HCT116 (cell line): ENCODE data around the gene MYLIP. TPM values are rescaled to one million over a fixed set of nuclear protein-coding genes. Genes with fewer than 3 reads are reported as not detected.

Experiments
- ATAC-seq: fragments of 200-7000 bp; cut with Tn5 transposase; 2 replicates; pipeline ENCODE4 v1.9.1; 2020; ENCODE audit warnings: mild to moderate bottlenecking, moderate library complexity
- BruUV-seq: library from RNA; stranded (reverse); fragments of 400-500 nt; replicated peaks from 2 replicates; lab custom pipeline; 2021; lab: Mats Ljungman, UMichigan
- CTCF ChIA-PET: fragments of 300-600 bp; sonication (Branson Sonifier 250); formaldehyde crosslinking; loops from one replicate; lab custom pipeline; 2021; ENCODE audit warnings: antibody characterized with exemption; lab: Charles Lee
- POLR2A ChIA-PET: fragments of 300-600, 350-600 bp; sonication (Branson Sonifier 250); formaldehyde crosslinking; loops from one replicate; lab custom pipeline; 2021; ENCODE audit warnings: antibody characterized with exemption; lab: Charles Lee
- RAD21 ChIA-PET, 2 experiments: fragments of 300-600 bp; sonication (Branson Sonifier 250); formaldehyde crosslinking; loops; one replicate each; lab custom pipeline; 2023; ENCODE audit warnings: low total read pairs in 2 of 2; ENCODE audit not compliant: uncharacterized antibody in 2 of 2, unreplicated experiment in 2 of 2, low non-redundant PET in 1 of 2; lab: Charles Lee
- DNase-seq: peaks from one replicate; pipeline ENCODE4 v3.0.0-alpha.2; 2010; ENCODE audit warnings: low read depth, low spot score
- H2AFZ ChIP-seq: fragments of 200-600 bp; shearing (Covaris generic), sonication (generic); 2 replicates; pipeline ENCODE4 v1.6.1; 2017; ENCODE audit warnings: low read depth, mixed run types, mixed read lengths, antibody characterized with exemption, low read length; ENCODE audit not compliant: poor library complexity, severe bottlenecking
- H3K27ac ChIP-seq: 2 replicates; pipeline ENCODE4 v1.5.1; 2012; ENCODE audit warnings: low read depth, low read length
- H3K27me3 ChIP-seq: fragments of 200-600 bp; sonication (generic); 2 replicates; pipeline ENCODE4 v1.6.1; 2016; ENCODE audit warnings: mixed run types, low read length, mixed read lengths; ENCODE audit not compliant: insufficient read depth
- H3K36me3 ChIP-seq, 2 experiments: fragments of 200-500 bp in 1 of 2; fragments of 200-600 bp in 1 of 2; sonication (Bioruptor generic) in 1 of 2; sonication (generic) in 1 of 2; 2 replicates each; pipeline versions ENCODE4 v1.5.1 to v1.6.1; 2014 to 2016; ENCODE audit warnings: low read length in 2 of 2, inconsistent platforms in 1 of 2, mixed read lengths in 1 of 2, mixed run types in 1 of 2; ENCODE audit not compliant: insufficient read depth in 2 of 2, control insufficient read depth in 1 of 2
- H3K4me1 ChIP-seq, 2 experiments: fragments of 200-600 bp in 1 of 2; sonication (generic) in 1 of 2; 2 replicates each; pipeline versions ENCODE4 v1.5.1 to v1.6.1; 2012 to 2017; ENCODE audit warnings: low read length in 2 of 2, inconsistent platforms in 1 of 2, mild to moderate bottlenecking in 1 of 2, mixed read lengths in 1 of 2, mixed run types in 1 of 2, moderate library complexity in 1 of 2; ENCODE audit not compliant: insufficient read depth in 2 of 2, control insufficient read depth in 1 of 2
- H3K4me2 ChIP-seq: fragments of 200-600 bp; sonication (generic); 2 replicates; pipeline ENCODE4 v1.6.1; 2017; ENCODE audit warnings: mixed run types, low read length, mixed read lengths
- H3K4me3 ChIP-seq, 2 experiments: fragments of 200-600 bp in 1 of 2; sonication (generic) in 1 of 2; replicated peaks in 1 of 2; 2 replicates each; pipeline ENCODE4 v1.5.1; 2011 to 2016; ENCODE audit warnings: low read length in 2 of 2, control low read depth in 1 of 2, low read depth in 1 of 2, mild to moderate bottlenecking in 1 of 2, mixed read lengths in 1 of 2, mixed run types in 1 of 2
- H3K79me2 ChIP-seq: fragments of 200-600 bp; sonication (generic); 2 replicates; pipeline ENCODE4 v1.6.1; 2017; ENCODE audit warnings: mild to moderate bottlenecking, mixed run types, low read length, moderate library complexity, mixed read lengths; ENCODE audit not compliant: insufficient read depth
- H3K9ac ChIP-seq: fragments of 200-600 bp; sonication (generic); 2 replicates; pipeline ENCODE4 v1.6.1; 2016; ENCODE audit warnings: low read length, mixed read lengths
- H3K9me2 ChIP-seq: fragments of 200-600 bp; sonication (generic), shearing (Covaris generic); 2 replicates; pipeline ENCODE4 v1.6.1; 2017; ENCODE audit warnings: mixed run types, mild to moderate bottlenecking, moderate library complexity; ENCODE audit not compliant: insufficient read depth
- H3K9me3 ChIP-seq, 2 experiments: fragments of 200-500 bp in 1 of 2; fragments of 200-600 bp in 1 of 2; sonication (Bioruptor generic) in 1 of 2; sonication (generic) in 1 of 2; 2 replicates each; pipeline ENCODE4 v1.6.1; 2014 to 2017; ENCODE audit warnings: low read length in 2 of 2, mixed read lengths in 2 of 2, inconsistent platforms in 1 of 2, low read depth in 1 of 2, mild to moderate bottlenecking in 1 of 2, mixed run types in 1 of 2, moderate library complexity in 1 of 2; ENCODE audit not compliant: control insufficient read depth in 1 of 2, insufficient read depth in 1 of 2
- H4K20me1 ChIP-seq: fragments of 200-600 bp; sonication (generic), shearing (Covaris generic); 2 replicates; pipeline ENCODE4 v1.6.1; 2017; ENCODE audit warnings: mixed run types, mild to moderate bottlenecking, moderate library complexity; ENCODE audit not compliant: insufficient read depth
- EGR1 ChIP-seq: IDR thresholded peaks from 2 replicates; pipeline ENCODE4 v1.6.1; 2012; ENCODE audit warnings: low read depth
- JUND ChIP-seq: IDR thresholded peaks from 2 replicates; pipeline ENCODE4 v1.6.1; 2012
- POLR2A ChIP-seq: IDR thresholded peaks from 2 replicates; pipeline ENCODE4 v1.7.0; 2011; ENCODE audit warnings: borderline replicate concordance; ENCODE audit not compliant: insufficient read depth, insufficient read length; ENCODE audit errors: extremely low read depth
- POLR2AphosphoS5 ChIP-seq: IDR thresholded peaks from 2 replicates; pipeline ENCODE4 v1.6.1; 2011; ENCODE audit warnings: mild to moderate bottlenecking, low read depth, low read length, moderate library complexity
- SIN3A ChIP-seq: IDR thresholded peaks from 2 replicates; pipeline ENCODE4 v1.6.1; 2012; ENCODE audit warnings: low read depth
- ZBTB33 ChIP-seq: IDR thresholded peaks from 2 replicates; pipeline ENCODE4 v1.6.1; 2011; ENCODE audit warnings: mild to moderate bottlenecking, low read length, moderate library complexity; ENCODE audit not compliant: insufficient replicate concordance; ENCODE audit errors: extremely low read depth
- ZFX ChIP-seq: fragments of 450-650 bp; IDR thresholded peaks from 2 replicates; pipeline ENCODE4 v1.6.1; 2017
- ZNF274 ChIP-seq: fragments of 200-500 bp; sonication (Bioruptor generic); IDR thresholded peaks from 2 replicates; pipeline ENCODE4 v1.6.1; 2014; ENCODE audit warnings: mild to moderate bottlenecking, low read depth, low read length, inconsistent platforms
- intact Hi-C: fragments of 100-400 bp; cut with micrococcal nuclease; formaldehyde crosslinking; loops from 2 replicates; pipeline ENCODE4 v1.10.0; 2022
- total RNA-seq: library from RNA; stranded (reverse); gene quantifications from one replicate; pipeline ENCODE4 v1.2.1, GENCODE V29; 2021; ENCODE audit not compliant: unreplicated experiment

The MYLIP gene
- total RNA-seq, 1 experiment from 2014 or later: 10.6 TPM

GRCh38 chr6:16162003-16162402 is 33.1 kb downstream of the MYLIP start:
- TF ChIP-seq ZFX (no peak), JUND (no peak), ZNF274 (no peak), SIN3A (no peak), ZBTB33 (no peak), EGR1 (no peak), POLR2A (no peak)
- POLR2A ChIA-PET: no interaction called here
- intact Hi-C loops: no loop called here
- no peaks in the 10 kb centered on the region for H3K9me3 ChIP-seq
- CTCF ChIA-PET: no interaction called here
- RAD21 ChIA-PET: no interaction called here
- ATAC-seq (no peak), DNase-seq (no peak)
- H3K9me2 ChIP-seq: no peaks in the 10 kb centered on the region
- H3K4me3 ChIP-seq: no peak overlapping the region
- H3K4me1 ChIP-seq: no peaks in the 10 kb centered on the region
- H3K27ac ChIP-seq: no peak overlapping the region
- H3K27me3 ChIP-seq: no peaks in the 10 kb centered on the region
- H3K4me2 ChIP-seq: no peak overlapping the region
- no peaks in the 10 kb centered on the region for H4K20me1 ChIP-seq
- BruUV-seq: no TSS peak
- H3K79me2 ChIP-seq: no peaks in the 10 kb centered on the region
- no peaks in the 10 kb centered on the region for H3K36me3 ChIP-seq
- no peak overlapping the region for H3K9ac ChIP-seq
- no peak overlapping the region for H2AFZ ChIP-seq

GRCh38 chr6:16163066-16163465 is 34.2 kb downstream of the MYLIP start:
- Histone ChIP-seq H3K4me2 (no peak overlapping the region), H3K4me3 (no peak overlapping the region), H3K36me3 (no peaks in the 10 kb centered on the region), H3K9me3 (no peaks in the 10 kb centered on the region), H3K79me2 (no peaks in the 10 kb centered on the region), H2AFZ (no peak overlapping the region), H3K27ac (no peak overlapping the region), H3K4me1 (no peaks in the 10 kb centered on the region), H3K9me2 (no peaks in the 10 kb centered on the region), H3K9ac (no peak overlapping the region), H4K20me1 (no peaks in the 10 kb centered on the region), H3K27me3 (0 out of 2 replicates have a peak, but pooled peaks cover 5% of the 10 kb centered on the region)
- ATAC-seq (no peak), DNase-seq (no peak)
- ChIA-PET POLR2A (no interaction called here), CTCF (interaction anchor here (1.6 kb wide), 1 partner anchor 29 kb away, joined by 3 read pairs; no protein-coding TSS in a partner anchor), RAD21 (interaction anchor here in 1 of 2 experiments (0.7 kb wide), 1 partner anchor 147 kb away, joined by 6 read pairs; no protein-coding TSS in a partner anchor)
- intact Hi-C loops: no loop called here
- TF ChIP-seq ZFX (no peak), POLR2AphosphoS5 (no peak)
- BruUV-seq: no TSS peak
